Measurements from ENCODE around the gene DUS3L.
A peak's percentile ranks its signal among the peaks of the same experiment; 100 is the strongest.

Gene DUS3L

GRCh38 chr19:5789886-5790558 lies 941 bp downstream of the DUS3L start:
- Mint-ChIP-seq H3K9me3 (peaks cover 4% of the 10 kb centered on the region), H3K27me3 (ENCODE audit: low read depth, poor library complexity) (no peaks in the 10 kb centered on the region), H3K36me3 (ENCODE audit: low read depth) (peaks cover 35% of the 10 kb centered on the region), H3K4me3 (peak overlapping the region; percentile 98), H3K27ac (peak overlapping the region; percentile 100), H3K4me1 (peaks cover 13% of the 10 kb centered on the region)
- DNase-seq, result no peak
- no peak for TF ChIP-seq CTCF (IDR thresholded peaks at IDR 0.05)

- DNase-seq, result no peak
- Mint-ChIP-seq H3K27ac (no peak overlapping the region), H3K4me1 (peaks cover 13% of the 10 kb centered on the region), H3K36me3 (ENCODE audit: low read depth) (peaks cover 35% of the 10 kb centered on the region), H3K4me3 (peak overlapping the region; percentile 60), H3K27me3 (ENCODE audit: low read depth, poor library complexity) (no peaks in the 10 kb centered on the region), H3K9me3 (peaks cover 4% of the 10 kb centered on the region)
- no peak for TF ChIP-seq CTCF (IDR thresholded peaks at IDR 0.05)
These were observed 1.6 kb downstream of the DUS3L start for GRCh38 chr19:5789351-5789761.

GRCh38 chr19:5788422-5788821 lies 2.5 kb downstream of the DUS3L start:
- Mint-ChIP-seq H3K27ac (peak overlapping the region; percentile 64), H3K27me3 (ENCODE audit: low read depth, poor library complexity) (no peaks in the 10 kb centered on the region), H3K36me3 (ENCODE audit: low read depth) (peaks cover 35% of the 10 kb centered on the region), H3K4me1 (peaks cover 13% of the 10 kb centered on the region), H3K9me3 (peaks cover 4% of the 10 kb centered on the region), H3K4me3 (no peak overlapping the region)
- TF ChIP-seq CTCF (IDR thresholded peaks at IDR 0.05), result no peak
- DNase-seq, result no peak

GRCh38 chr19:5787409-5788182 lies 3.4 kb downstream of the DUS3L start:
- Mint-ChIP-seq H3K4me3 (no peak overlapping the region), H3K27ac (no peak overlapping the region), H3K4me1 (peaks cover 13% of the 10 kb centered on the region), H3K27me3 (ENCODE audit: low read depth, poor library complexity) (no peaks in the 10 kb centered on the region), H3K36me3 (ENCODE audit: low read depth) (peaks cover 35% of the 10 kb centered on the region), H3K9me3 (peaks cover 4% of the 10 kb centered on the region)
- TF ChIP-seq CTCF (IDR thresholded peaks at IDR 0.05), result no peak
- no peak for DNase-seq

GRCh38 chr19:5786593-5787408 lies 4.2 kb downstream of the DUS3L start:
- no peak for TF ChIP-seq CTCF (IDR thresholded peaks at IDR 0.05)
- Mint-ChIP-seq H3K27me3 (ENCODE audit: low read depth, poor library complexity) (no peaks in the 10 kb centered on the region), H3K36me3 (ENCODE audit: low read depth) (peaks cover 35% of the 10 kb centered on the region), H3K4me3 (no peak overlapping the region), H3K9me3 (peaks cover 4% of the 10 kb centered on the region), H3K4me1 (peaks cover 13% of the 10 kb centered on the region), H3K27ac (no peak overlapping the region)
- DNase-seq, result no peak

Measured in nephron progenitor cell (in vitro differentiated cells).